GM18858 (cell line): ENCODE measurements around the gene GAB2.
"Not testable (repeated sequence)": the region's sequence is repeated elsewhere in the genome, so short reads cannot be mapped to it uniquely, and the experiment has no call there.

Source experiments
- ATAC-seq: cut with Tn5 transposase; IDR thresholded peaks from one replicate; pipeline ENCODE4 v1.9.1; 2021; ENCODE audit not compliant: unreplicated experiment

The GAB2 gene

GRCh38 chr11:78226684-78227680 lies 190.6 kb downstream of the GAB2 start:
- ATAC-seq: no peak

- no peak for ATAC-seq
Observed at GRCh38 chr11:78224906-78225420, 192.7 kb downstream of the GAB2 start.

GRCh38 chr11:78224506-78224905 lies 193.1 kb downstream of the GAB2 start:
- no peak for ATAC-seq

GRCh38 chr11:78223320-78223954 lies 194.2 kb downstream of the GAB2 start:
- peak; percentile 49 for ATAC-seq

- ATAC-seq: not testable (repeated sequence)
Observed at GRCh38 chr11:78222726-78223125, 194.9 kb downstream of the GAB2 start.

GRCh38 chr11:78221396-78222315 lies 196.0 kb downstream of the GAB2 start:
- no peak for ATAC-seq

- ATAC-seq: no peak
Observed at GRCh38 chr11:78220218-78221157, 197.1 kb downstream of the GAB2 start.

- no peak for ATAC-seq
Observed at GRCh38 chr11:78219493-78220217, 198.0 kb downstream of the GAB2 start.

- ATAC-seq: no peak
Observed at GRCh38 chr11:78218707-78219492, 198.7 kb downstream of the GAB2 start.

- no peak for ATAC-seq
Observed at GRCh38 chr11:78217650-78218541, 199.7 kb downstream of the GAB2 start.

GRCh38 chr11:78216571-78217287 lies 200.9 kb downstream of the GAB2 start:
- ATAC-seq: no peak

GRCh38 chr11:78216021-78216420 lies 201.6 kb downstream of the GAB2 start:
- no peak for ATAC-seq

- no peak for ATAC-seq
Observed at GRCh38 chr11:78214331-78215194, 203.1 kb downstream of the GAB2 start.

GRCh38 chr11:78213526-78214330 lies 203.9 kb downstream of the GAB2 start:
- no peak for ATAC-seq
